Neural progenitor cell (in vitro differentiated cells): Measurements from ENCODE around the gene IL1RL1. TPM values are rescaled to one million over a fixed set of nuclear protein-coding genes. Genes with fewer than 3 reads are reported as not detected.

Experiments
- DNase-seq: peaks from one replicate; pipeline ENCODE4 v3.0.0-alpha.2; 2016; ENCODE audit warnings: low spot score
- H2AFZ ChIP-seq: fragments of 200-600 bp; sonication (generic); replicated peaks from 2 replicates; pipeline ENCODE4 v1.6.1; 2016; ENCODE audit warnings: antibody characterized with exemption
- H3F3A ChIP-seq: fragments of 200-600 bp; sonication (generic); 2 replicates; pipeline ENCODE4 v1.6.1; 2016; ENCODE audit warnings: antibody characterized with exemption, low read depth
- H3K27ac ChIP-seq: fragments of 200-600 bp; sonication (generic); 2 replicates; pipeline ENCODE4 v1.5.1; 2016; ENCODE audit warnings: mild to moderate bottlenecking
- H3K27me3 ChIP-seq: fragments of 200-600 bp; sonication (generic); 2 replicates; pipeline ENCODE4 v1.6.1; 2016; ENCODE audit warnings: mild to moderate bottlenecking, moderate library complexity
- H3K36me3 ChIP-seq: fragments of 200-600 bp; sonication (generic); 2 replicates; pipeline ENCODE4 v1.5.1; 2016
- H3K4me1 ChIP-seq: fragments of 200-600 bp; sonication (generic); 2 replicates; pipeline ENCODE4 v1.6.1; 2016; ENCODE audit warnings: mixed run types
- H3K4me2 ChIP-seq: fragments of 200-600 bp; sonication (generic); 2 replicates; pipeline ENCODE4 v1.6.1; 2016
- H3K4me3 ChIP-seq: fragments of 200-600 bp; sonication (generic); 2 replicates; pipeline ENCODE4 v1.5.1; 2016
- H3K79me2 ChIP-seq: fragments of 200-600 bp; sonication (generic); 2 replicates; pipeline ENCODE4 v1.6.1; 2016; ENCODE audit warnings: low read depth
- H3K9ac ChIP-seq: fragments of 200-600 bp; sonication (generic); 2 replicates; pipeline ENCODE4 v1.6.1; 2016
- H3K9me3 ChIP-seq: fragments of 200-600 bp; sonication (generic); 2 replicates; pipeline ENCODE4 v1.5.1; 2016; ENCODE audit warnings: low read depth
- H4K20me1 ChIP-seq: fragments of 200-600 bp; sonication (generic); 2 replicates; pipeline ENCODE4 v1.6.1; 2016; ENCODE audit warnings: low read depth
- H3K27ac Mint-ChIP-seq: 3 replicates; pipeline ENCODE4 v1.8.0; 2021; ENCODE audit warnings: mixed read lengths
- H3K27me3 Mint-ChIP-seq: 2 replicates; pipeline ENCODE4 v1.8.0; 2022; ENCODE audit warnings: low read depth, mild to moderate bottlenecking, inconsistent platforms, moderate library complexity, mixed read lengths; ENCODE audit not compliant: insufficient read depth
- H3K36me3 Mint-ChIP-seq: 3 replicates; pipeline ENCODE4 v1.8.0; 2021; ENCODE audit warnings: mixed read lengths
- H3K4me1 Mint-ChIP-seq: 3 replicates; pipeline ENCODE4 v1.8.0; 2021; ENCODE audit warnings: mixed read lengths
- H3K4me3 Mint-ChIP-seq: 3 replicates; pipeline ENCODE4 v1.8.0; 2021; ENCODE audit warnings: mild to moderate bottlenecking, moderate library complexity, mixed read lengths
- H3K9me3 Mint-ChIP-seq: 3 replicates; pipeline ENCODE4 v1.8.0; 2020; ENCODE audit warnings: mixed read lengths
- CTCF ChIP-seq: fragments of 200-600 bp; sonication (generic); IDR thresholded peaks from 2 replicates; pipeline ENCODE4 v1.5.1; 2017; ENCODE audit warnings: antibody characterized with exemption, mild to moderate bottlenecking
- EZH2 ChIP-seq: fragments of 200-600 bp; sonication (generic); IDR thresholded peaks from 2 replicates; pipeline ENCODE4 v1.6.1; 2017; ENCODE audit warnings: antibody characterized with exemption, mild to moderate bottlenecking, moderate library complexity
- EZH2phosphoT487 ChIP-seq: fragments of 200-600 bp; sonication (generic); IDR thresholded peaks from 2 replicates; pipeline ENCODE4 v1.6.1; 2017; ENCODE audit warnings: antibody characterized with exemption
- total RNA-seq: library from RNA; depleted of rRNA; stranded (reverse); fragments of >200 nt; gene quantifications from 2 replicates; pipeline ENCODE4 v1.2.3, GENCODE V29; 2015; ENCODE audit warnings: low replicate concordance

The IL1RL1 gene
- total RNA-seq, 1 donor from 2014 or later = not detected

DNA sequence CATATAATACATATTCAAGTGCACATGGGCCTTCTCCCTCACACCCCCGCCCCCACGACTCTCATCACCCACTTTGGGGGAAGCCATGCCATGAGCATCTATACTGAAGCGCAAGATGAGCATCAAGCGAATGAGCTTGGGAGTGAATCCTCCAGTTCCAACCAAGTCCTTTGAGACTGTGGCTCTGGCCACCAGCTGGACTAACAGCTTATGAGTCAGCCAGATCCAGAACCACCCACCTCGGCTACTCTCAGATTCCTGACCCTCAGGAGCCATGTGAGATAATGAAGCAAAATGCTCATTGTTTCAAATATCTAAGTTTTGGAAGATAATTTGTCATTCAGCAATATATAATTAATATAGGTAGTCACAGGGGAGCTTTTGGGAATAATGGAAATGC is 22.2 kb upstream of the IL1RL1 start:
- no peaks in the 10 kb centered on the region for H3K9me3 ChIP-seq
- Mint-ChIP-seq H3K27me3 (peaks cover 3% of the 10 kb centered on the region), H3K4me1 (no peaks in the 10 kb centered on the region), H3K4me3 (no peak overlapping the region), H3K9me3 (no peaks in the 10 kb centered on the region), H3K36me3 (no peaks in the 10 kb centered on the region), H3K27ac (no peak overlapping the region)
- H2AFZ ChIP-seq = no peak overlapping the region
- no peak for DNase-seq
- H3K27ac ChIP-seq = no peak overlapping the region
- H3K79me2 ChIP-seq = no peaks in the 10 kb centered on the region
- H3K9ac ChIP-seq = no peak overlapping the region
- no peak overlapping the region for H3K4me3 ChIP-seq
- H3K4me1 ChIP-seq = no peaks in the 10 kb centered on the region
- no peaks in the 10 kb centered on the region for H3K27me3 ChIP-seq
- H3K4me2 ChIP-seq = no peak overlapping the region
- TF ChIP-seq EZH2 (no peak), EZH2phosphoT487 (no peak), CTCF (no peak)
- H3K36me3 ChIP-seq = no peaks in the 10 kb centered on the region
- no peaks in the 10 kb centered on the region for H4K20me1 ChIP-seq
- H3F3A ChIP-seq = no peaks in the 10 kb centered on the region

GRCh38 chr2:102290594-102290993 is 20.8 kb upstream of the IL1RL1 start:
- H3K4me1 ChIP-seq = no peaks in the 10 kb centered on the region
- no peak overlapping the region for H2AFZ ChIP-seq
- DNase-seq = no peak
- H3K4me2 ChIP-seq = no peak overlapping the region
- H3K9ac ChIP-seq = no peak overlapping the region
- Mint-ChIP-seq H3K9me3 (no peaks in the 10 kb centered on the region), H3K27ac (no peak overlapping the region), H3K4me1 (no peaks in the 10 kb centered on the region), H3K36me3 (no peaks in the 10 kb centered on the region), H3K27me3 (peaks cover 3% of the 10 kb centered on the region), H3K4me3 (no peak overlapping the region)
- H3K4me3 ChIP-seq = no peak overlapping the region
- no peaks in the 10 kb centered on the region for H3F3A ChIP-seq
- TF ChIP-seq EZH2 = no peak
- TF ChIP-seq EZH2phosphoT487 = no peak
- no peak for TF ChIP-seq CTCF
- H3K36me3 ChIP-seq = no peaks in the 10 kb centered on the region
- H3K27ac ChIP-seq = no peak overlapping the region
- no peaks in the 10 kb centered on the region for H3K9me3 ChIP-seq
- no peaks in the 10 kb centered on the region for H4K20me1 ChIP-seq
- no peaks in the 10 kb centered on the region for H3K79me2 ChIP-seq
- no peaks in the 10 kb centered on the region for H3K27me3 ChIP-seq

DNA sequence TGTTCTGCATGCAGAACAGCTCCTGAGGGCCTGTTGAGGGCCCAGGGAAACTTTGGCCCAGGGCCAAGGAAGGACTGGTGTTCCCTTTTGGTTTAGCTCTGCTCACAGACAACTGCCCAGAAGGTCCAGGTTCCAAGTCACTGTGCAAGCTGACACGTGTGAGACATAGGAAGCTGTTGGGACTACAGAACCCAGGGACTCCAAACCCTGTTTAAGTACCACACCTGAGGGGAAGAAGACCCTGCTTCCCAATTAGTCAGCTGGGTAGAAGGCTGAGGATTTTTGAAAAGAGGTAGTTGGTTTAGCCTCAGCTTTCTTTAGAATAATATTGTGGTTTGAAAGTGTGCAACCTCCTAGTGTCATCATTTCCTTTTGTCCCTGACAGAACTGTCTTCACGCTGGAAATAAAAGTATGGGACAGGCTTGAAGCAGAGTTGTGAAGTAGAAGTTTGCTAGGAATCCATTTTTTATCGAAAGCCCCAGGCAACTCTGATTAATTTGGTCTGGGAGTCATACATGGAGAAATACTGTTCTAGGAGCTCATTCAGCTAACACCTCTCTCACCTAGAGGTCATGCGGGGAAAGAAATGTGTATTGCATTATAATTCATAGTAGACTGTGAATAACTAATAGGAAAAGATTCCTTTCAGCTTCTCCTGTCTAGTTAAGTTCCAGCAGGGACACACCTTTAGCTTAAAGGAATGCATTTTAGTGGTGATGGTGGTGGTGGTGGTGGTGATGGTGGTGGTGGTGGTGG is 19.9 kb upstream of the IL1RL1 start:
- H3K4me3 ChIP-seq = no peak overlapping the region
- H3K27ac Mint-ChIP-seq = no peak overlapping the region
- H3K27me3 Mint-ChIP-seq = peaks cover 3% of the 10 kb centered on the region
- no peaks in the 10 kb centered on the region for H3F3A ChIP-seq
- H4K20me1 ChIP-seq = no peaks in the 10 kb centered on the region
- H3K27me3 ChIP-seq = peaks cover 4% of the 10 kb centered on the region
- no peaks in the 10 kb centered on the region for H3K36me3 ChIP-seq
- no peaks in the 10 kb centered on the region for H3K79me2 ChIP-seq
- H3K4me1 Mint-ChIP-seq = no peaks in the 10 kb centered on the region
- no peak overlapping the region for H3K9ac ChIP-seq
- H3K27ac ChIP-seq = no peak overlapping the region
- H3K36me3 Mint-ChIP-seq = no peaks in the 10 kb centered on the region
- TF ChIP-seq CTCF (no peak), EZH2phosphoT487 (no peak), EZH2 (no peak)
- no peaks in the 10 kb centered on the region for H3K9me3 ChIP-seq
- no peak overlapping the region for H2AFZ ChIP-seq
- no peaks in the 10 kb centered on the region for H3K9me3 Mint-ChIP-seq
- DNase-seq = no peak
- no peaks in the 10 kb centered on the region for H3K4me1 ChIP-seq
- no peak overlapping the region for H3K4me2 ChIP-seq
- no peak overlapping the region for H3K4me3 Mint-ChIP-seq
